ENCODE results near the gene MBTPS1.

MBTPS1 gene

DNA sequence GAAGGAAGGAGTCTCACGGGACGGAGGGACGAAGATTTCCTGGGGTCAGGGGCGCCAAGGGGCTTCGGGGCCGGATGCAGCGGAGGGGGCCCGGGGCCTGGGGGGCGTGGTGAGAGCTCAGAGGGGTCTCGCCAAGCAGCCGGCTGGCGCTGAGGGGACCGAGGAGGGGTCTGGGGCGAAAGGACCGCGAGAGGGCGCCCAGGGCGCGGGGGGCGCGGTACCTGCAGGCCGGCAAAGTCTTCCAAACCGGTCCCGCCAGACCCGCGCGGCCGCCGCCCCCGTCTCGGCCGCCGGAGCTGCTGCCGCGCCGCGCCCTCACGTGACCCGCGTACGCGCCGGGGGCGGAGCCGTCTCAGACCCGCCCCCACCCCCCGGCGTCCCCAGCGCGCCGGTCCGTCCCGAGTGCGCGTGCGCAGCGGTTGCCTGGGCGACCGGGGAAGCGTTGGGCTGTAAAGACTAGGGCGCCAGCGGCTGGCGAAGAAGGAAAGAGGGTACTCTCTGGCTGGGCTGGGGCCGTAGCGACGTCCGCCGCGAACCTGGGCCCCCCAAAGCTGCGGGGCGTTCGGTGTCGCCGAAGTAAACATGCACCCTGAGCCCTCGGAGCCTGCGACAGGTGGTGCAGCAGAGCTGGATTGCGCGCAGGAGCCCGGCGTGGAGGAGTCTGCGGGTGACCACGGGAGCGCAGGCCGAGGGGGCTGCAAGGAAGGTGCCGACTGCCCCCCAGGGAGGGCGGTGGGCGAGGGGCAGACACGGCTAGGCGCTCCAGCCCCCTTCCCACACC, 28.3 kb upstream of the MBTPS1 start, which contains the start of the genes DNAAF1 and HSDL1:
TSS of gene DNAAF1 (plus strand) at position 450 of the 781 bp plus-strand sequence. CDS start at position 583, 133 bp downstream.
TSS of gene HSDL1 (minus strand) at position 319 of the 781 bp plus-strand sequence. CDS start 13,856 bp downstream, outside the sequence.
- TF ChIP-seq, protein P1, sequence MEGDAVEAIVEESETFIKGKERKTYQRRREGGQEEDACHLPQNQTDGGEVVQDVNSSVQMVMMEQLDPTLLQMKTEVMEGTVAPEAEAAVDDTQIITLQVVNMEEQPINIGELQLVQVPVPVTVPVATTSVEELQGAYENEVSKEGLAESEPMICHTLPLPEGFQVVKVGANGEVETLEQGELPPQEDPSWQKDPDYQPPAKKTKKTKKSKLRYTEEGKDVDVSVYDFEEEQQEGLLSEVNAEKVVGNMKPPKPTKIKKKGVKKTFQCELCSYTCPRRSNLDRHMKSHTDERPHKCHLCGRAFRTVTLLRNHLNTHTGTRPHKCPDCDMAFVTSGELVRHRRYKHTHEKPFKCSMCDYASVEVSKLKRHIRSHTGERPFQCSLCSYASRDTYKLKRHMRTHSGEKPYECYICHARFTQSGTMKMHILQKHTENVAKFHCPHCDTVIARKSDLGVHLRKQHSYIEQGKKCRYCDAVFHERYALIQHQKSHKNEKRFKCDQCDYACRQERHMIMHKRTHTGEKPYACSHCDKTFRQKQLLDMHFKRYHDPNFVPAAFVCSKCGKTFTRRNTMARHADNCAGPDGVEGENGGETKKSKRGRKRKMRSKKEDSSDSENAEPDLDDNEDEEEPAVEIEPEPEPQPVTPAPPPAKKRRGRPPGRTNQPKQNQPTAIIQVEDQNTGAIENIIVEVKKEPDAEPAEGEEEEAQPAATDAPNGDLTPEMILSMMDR (IDR thresholded peaks at IDR 0.05; ENCODE audit: low read depth, low read length), result no peak
- TF ChIP-seq POLR2A (IDR thresholded peaks at IDR 0.05; ENCODE audit: extremely low read depth, insufficient read length) (peak; percentile 68), MYC (IDR thresholded peaks at IDR 0.05; ENCODE audit: low read depth, low read length) (no peak)
- TF ChIP-seq, protein P2, sequence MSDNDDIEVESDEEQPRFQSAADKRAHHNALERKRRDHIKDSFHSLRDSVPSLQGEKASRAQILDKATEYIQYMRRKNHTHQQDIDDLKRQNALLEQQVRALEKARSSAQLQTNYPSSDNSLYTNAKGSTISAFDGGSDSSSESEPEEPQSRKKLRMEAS (IDR thresholded peaks at IDR 0.05; ENCODE audit: low read depth, low read length), result peak; percentile 72
- H3K4me3 ChIP-seq (ENCODE audit: low read depth, low read length), result peak within 1 kb of the TSS; percentile 78
- DNase-seq (ENCODE audit: low read depth), result peak; percentile 89

DNA sequence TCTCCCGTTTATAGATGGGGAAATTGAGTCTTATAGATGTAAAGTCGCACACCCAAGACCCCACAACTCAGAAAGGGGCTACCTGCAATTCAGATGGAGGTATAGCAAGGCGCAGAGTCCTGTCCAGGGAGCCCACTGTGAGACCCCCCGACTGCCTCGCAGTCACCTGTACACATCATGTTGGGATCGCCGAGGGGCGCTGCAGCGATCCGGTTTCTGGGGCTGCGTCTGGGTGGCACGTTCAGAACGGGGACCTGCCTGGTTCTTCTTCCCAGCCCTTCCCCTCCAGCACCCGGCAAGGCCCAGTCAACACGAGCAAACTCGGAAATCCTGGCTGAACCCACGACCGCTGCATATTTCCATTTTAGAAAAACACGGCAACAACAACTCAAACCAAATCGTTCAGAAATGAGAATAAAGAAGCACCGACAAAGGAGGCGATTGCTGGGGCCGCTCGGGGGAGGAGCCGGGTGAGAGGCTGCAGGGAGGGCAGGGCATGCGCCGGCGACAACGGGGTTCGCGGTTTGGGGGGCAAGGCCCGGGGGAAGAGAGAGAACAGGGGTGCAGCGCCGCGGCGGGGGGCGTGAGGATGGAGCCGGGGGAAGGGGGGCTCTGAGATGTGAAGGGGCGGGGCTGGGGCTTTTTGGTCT, 27.6 kb upstream of the MBTPS1 start:
- TF ChIP-seq POLR2A (IDR thresholded peaks at IDR 0.05; ENCODE audit: extremely low read depth, insufficient read length), result no peak
- TF ChIP-seq, protein P1 (IDR thresholded peaks at IDR 0.05; ENCODE audit: low read depth, low read length), result peak; percentile 33
- peak; percentile 52 for DNase-seq (ENCODE audit: low read depth)
- H3K4me3 ChIP-seq (ENCODE audit: low read depth, low read length), result peak overlapping the region; percentile 78

DNA sequence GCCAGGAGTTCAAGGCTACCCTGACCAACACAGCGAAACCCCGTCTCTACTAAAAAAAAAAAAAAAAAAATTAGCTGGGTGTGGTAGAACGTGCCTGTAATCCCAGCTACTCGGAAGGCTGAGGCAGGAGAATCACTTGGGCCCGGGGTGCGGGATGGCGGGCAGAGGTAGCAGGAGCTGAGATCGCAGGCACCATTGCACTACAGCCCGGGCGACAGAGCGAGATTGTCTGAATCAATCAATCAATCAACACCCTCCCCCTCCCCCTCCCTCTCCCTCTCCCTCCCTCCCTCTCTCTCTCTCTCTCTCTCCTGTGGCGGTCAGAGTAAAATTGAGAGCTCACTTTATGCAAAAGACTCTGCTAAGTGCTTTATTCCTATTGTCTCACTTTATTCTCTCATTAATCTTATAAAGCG, 27.1 kb upstream of the MBTPS1 start:
- DNase-seq (ENCODE audit: low read depth), result peak; percentile 12
- TF ChIP-seq, protein P1 (IDR thresholded peaks at IDR 0.05; ENCODE audit: low read depth, low read length), result no peak
- TF ChIP-seq MYC (IDR thresholded peaks at IDR 0.05; ENCODE audit: low read depth, low read length) (no peak), POLR2A (IDR thresholded peaks at IDR 0.05; ENCODE audit: extremely low read depth, insufficient read length) (no peak)
- TF ChIP-seq, protein P2 (IDR thresholded peaks at IDR 0.05; ENCODE audit: low read depth, low read length), result no peak

DNA sequence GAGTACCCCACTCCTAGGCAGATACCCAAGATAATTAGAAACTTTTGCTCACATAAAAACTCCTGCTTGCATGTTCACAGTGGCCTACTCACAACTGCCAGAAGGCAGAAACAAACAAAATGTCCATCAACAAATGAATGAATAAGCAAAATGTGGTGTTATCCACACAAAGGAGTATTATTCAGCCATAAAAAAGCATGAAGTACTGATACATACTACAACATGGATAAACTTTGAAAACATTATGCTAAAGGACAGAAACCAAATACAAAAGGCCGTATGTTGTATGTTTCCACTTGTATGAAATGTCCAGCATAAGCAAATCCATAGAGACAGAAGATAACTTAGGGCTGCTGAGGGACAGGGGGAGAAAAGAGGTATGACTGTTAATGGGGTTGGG, 26.3 kb upstream of the MBTPS1 start:
- no peak overlapping the region for H3K4me3 ChIP-seq (ENCODE audit: low read depth, low read length)
- TF ChIP-seq MYC (IDR thresholded peaks at IDR 0.05; ENCODE audit: low read depth, low read length) (no peak), POLR2A (IDR thresholded peaks at IDR 0.05; ENCODE audit: extremely low read depth, insufficient read length) (no peak)
- TF ChIP-seq, protein P1 (IDR thresholded peaks at IDR 0.05; ENCODE audit: low read depth, low read length), result no peak
- TF ChIP-seq, protein P2 (IDR thresholded peaks at IDR 0.05; ENCODE audit: low read depth, low read length), result no peak

More for the DNA sequence above, 27.1 kb upstream of the MBTPS1 start:
- H3K4me3 ChIP-seq (ENCODE audit: low read depth, low read length), result peak overlapping the region; percentile 78

DNA sequence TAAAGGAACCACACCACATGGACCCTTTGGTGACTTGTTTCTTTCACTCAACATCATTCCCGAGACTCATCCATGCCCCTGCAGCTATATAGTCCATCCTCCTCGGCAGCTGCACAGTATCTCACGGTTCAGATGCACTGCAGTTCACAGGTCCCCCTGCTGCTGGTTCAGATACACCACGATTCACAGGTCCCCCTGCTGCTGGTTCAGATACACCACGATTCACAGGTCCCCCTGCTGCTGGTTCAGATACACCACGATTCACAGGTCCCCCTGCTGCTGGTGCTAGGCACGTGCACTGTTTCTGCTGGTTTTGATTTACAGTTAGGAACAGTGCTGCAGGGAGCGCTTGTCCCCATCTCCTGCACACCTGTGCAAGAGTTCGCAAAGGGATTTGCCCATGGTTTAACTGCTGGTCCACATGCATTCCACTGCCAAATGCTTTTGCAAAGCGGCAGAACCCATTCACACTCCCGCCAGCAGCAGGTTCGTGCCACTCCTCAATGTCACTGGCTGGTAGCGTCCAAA, 24.5 kb upstream of the MBTPS1 start:
- peak; percentile 35 for DNase-seq (ENCODE audit: low read depth)
- H3K4me3 ChIP-seq (ENCODE audit: low read depth, low read length), result no peak overlapping the region
- TF ChIP-seq, protein P1 (IDR thresholded peaks at IDR 0.05; ENCODE audit: low read depth, low read length), result peak; percentile 9
- no peak for TF ChIP-seq POLR2A (IDR thresholded peaks at IDR 0.05; ENCODE audit: extremely low read depth, insufficient read length)

More for the DNA sequence above, 26.3 kb upstream of the MBTPS1 start:
- DNase-seq (ENCODE audit: low read depth), result no peak
